GM12875 (cell line): Measurements from ENCODE around the gene AKR1C3.
A peak's percentile ranks its signal among the peaks of the same experiment; 100 is the strongest.

ENCODE experiments used
- H3K4me3 ChIP-seq: one replicate; pipeline ENCODE4 v1.5.1; 2011; ENCODE audit warnings: low read depth, low read length, control low read depth
- CTCF ChIP-seq: IDR thresholded peaks from 2 replicates; pipeline ENCODE4 v1.5.1; 2011; ENCODE audit warnings: low read depth, mild to moderate bottlenecking, control low read depth, inconsistent platforms, low read length, moderate library complexity, borderline replicate concordance; ENCODE audit not compliant: insufficient read depth

Gene AKR1C3

DNA sequence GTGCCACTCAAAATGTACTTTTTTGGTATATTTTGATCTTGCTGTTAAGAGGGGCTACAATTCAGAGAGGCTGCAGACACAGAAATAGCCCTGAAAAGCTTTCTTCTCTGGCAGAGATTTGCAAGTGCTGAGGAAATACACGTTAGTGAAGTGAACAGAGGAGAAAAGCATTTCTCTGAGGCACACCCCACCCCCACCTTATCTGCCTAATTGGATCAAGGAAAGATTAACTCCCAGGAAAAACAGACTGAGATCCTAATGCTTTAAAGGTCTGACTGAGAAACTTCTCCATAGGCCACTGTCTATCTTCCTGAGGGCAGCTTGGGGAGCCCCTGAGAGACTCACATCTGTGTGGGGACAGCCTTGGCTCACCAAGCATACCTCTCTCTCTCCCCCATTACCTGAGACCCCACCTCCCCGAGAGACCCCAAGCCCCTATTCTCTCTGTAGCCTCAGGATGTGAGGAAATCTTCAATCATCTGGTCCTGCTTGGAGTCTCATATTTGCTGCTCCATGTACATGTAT is 14.8 kb upstream of the AKR1C3 start:
- TF ChIP-seq CTCF = no peak
- H3K4me3 ChIP-seq = no peak overlapping the region

- H3K4me3 ChIP-seq = no peak overlapping the region
- no peak for TF ChIP-seq CTCF
Observed at GRCh38 chr10:5079836-5080235, 14.4 kb upstream of the AKR1C3 start.

- no peak overlapping the region for H3K4me3 ChIP-seq
- no peak for TF ChIP-seq CTCF
Observed at GRCh38 chr10:5081091-5081490, 13.1 kb upstream of the AKR1C3 start.

- no peak overlapping the region for H3K4me3 ChIP-seq
- TF ChIP-seq CTCF = no peak
Observed at GRCh38 chr10:5088703-5089261, 5.4 kb upstream of the AKR1C3 start.

GRCh38 chr10:5089865-5090264 is 4.3 kb upstream of the AKR1C3 start:
- no peak overlapping the region for H3K4me3 ChIP-seq
- TF ChIP-seq CTCF = peak; percentile 47

GRCh38 chr10:5090551-5090950 is 3.7 kb upstream of the AKR1C3 start:
- TF ChIP-seq CTCF = no peak
- H3K4me3 ChIP-seq = no peak overlapping the region

GRCh38 chr10:5091196-5091595 is 3.0 kb upstream of the AKR1C3 start:
- no peak overlapping the region for H3K4me3 ChIP-seq

More at GRCh38 chr10:5091196-5091595, 3.0 kb upstream of the AKR1C3 start:
- TF ChIP-seq CTCF = no peak
